Activated CD4-positive, alpha-beta T cell treated with anti-CD3 and anti-CD28 coated beads for 1 hour (primary cell): ENCODE data around the gene CD151.

ENCODE experiments used
- DNase-seq: peaks from one replicate; pipeline ENCODE4 v3.0.0-alpha.2; 2020

The CD151 gene

DNA sequence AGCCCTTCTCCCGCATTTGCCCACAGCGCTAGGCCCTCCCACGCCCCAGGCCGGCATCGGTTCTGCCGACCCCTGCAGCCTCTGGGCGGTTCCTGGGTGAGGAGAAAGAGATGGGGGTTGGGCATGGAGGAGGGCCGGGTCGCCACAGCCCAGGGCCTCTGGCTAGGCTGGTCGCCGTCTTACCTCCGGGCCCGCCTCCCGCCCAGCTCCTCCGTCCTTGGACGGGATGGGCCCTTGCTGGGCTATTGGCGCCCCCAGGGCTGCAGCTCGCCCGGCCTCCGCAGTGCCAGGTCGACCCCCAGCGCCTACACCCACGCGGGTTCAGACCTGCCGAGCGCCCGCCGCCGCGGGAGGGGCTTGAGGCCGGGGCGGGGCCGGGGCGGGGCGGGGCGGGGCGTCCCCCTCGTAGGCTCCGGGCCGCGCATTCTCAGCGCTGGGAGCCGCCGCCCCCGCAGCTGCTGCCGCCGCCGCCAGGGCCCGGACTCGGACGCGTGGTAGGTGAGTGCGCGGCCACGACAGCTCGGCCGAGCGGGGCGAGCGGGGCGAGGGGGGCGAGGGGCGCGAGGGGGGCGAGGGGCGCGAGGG lies at the start of gene CD151:
TSS of gene CD151 (plus strand) at position 424 of the 585 bp plus-strand sequence. CDS start 3,118 bp downstream, outside the sequence.
- DNase-seq: peak; percentile 32

DNA sequence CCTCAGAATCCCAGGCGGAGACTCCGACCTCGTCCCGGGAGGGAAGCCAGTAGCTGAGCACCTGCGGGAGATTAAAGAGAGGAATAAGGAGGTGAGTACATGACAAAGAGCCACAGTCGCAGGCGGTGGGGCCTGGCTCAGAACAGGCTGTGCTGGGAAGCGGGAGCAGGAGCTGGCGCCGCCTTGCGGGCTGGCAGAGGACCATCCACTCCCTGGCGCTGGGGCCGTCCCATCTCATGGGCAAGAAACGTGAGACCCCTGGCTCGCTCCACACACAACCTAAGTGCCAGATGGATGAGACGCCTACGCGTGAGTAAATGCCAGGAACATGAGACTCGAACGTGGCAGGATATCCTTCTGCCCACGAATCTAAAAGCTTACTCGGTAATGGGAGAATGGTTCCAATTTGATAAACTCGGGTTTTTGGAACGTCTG lies 49.2 kb upstream of the CD151 start:
- DNase-seq: no peak

GRCh38 chr11:786235-787083 lies 46.3 kb upstream of the CD151 start:
- no peak for DNase-seq

DNA sequence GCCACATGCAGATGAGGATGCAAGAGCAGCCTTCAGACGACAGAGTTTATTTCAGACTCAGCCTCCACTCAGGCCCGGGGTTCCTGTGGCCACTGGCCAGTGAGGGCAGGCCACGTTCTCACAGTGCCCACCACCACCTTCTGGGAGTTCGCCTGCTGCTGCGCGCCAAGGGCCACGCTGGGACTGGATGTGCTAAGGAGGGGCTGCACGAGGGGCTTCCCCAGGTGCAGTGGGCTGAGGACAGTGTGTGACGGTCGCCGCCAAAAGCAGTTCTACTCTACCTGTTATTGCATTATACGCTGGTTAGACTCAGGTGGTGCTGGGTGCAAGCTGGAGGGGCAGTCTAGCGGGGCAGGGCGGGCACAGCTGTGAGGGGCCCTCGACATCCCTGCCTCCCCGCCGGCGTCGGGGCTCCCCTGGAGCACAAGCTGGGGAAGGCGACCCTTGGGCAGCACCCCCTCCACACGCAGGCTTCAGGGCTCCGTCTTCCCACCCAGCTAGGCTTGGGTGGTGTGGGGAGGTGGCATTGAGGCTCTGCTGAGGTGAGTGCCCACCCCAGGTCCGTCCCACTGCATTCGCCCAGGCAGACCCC lies 45.6 kb upstream of the CD151 start:
- DNase-seq: no peak

GRCh38 chr11:788009-788640 lies 44.6 kb upstream of the CD151 start:
- no peak for DNase-seq

DNA sequence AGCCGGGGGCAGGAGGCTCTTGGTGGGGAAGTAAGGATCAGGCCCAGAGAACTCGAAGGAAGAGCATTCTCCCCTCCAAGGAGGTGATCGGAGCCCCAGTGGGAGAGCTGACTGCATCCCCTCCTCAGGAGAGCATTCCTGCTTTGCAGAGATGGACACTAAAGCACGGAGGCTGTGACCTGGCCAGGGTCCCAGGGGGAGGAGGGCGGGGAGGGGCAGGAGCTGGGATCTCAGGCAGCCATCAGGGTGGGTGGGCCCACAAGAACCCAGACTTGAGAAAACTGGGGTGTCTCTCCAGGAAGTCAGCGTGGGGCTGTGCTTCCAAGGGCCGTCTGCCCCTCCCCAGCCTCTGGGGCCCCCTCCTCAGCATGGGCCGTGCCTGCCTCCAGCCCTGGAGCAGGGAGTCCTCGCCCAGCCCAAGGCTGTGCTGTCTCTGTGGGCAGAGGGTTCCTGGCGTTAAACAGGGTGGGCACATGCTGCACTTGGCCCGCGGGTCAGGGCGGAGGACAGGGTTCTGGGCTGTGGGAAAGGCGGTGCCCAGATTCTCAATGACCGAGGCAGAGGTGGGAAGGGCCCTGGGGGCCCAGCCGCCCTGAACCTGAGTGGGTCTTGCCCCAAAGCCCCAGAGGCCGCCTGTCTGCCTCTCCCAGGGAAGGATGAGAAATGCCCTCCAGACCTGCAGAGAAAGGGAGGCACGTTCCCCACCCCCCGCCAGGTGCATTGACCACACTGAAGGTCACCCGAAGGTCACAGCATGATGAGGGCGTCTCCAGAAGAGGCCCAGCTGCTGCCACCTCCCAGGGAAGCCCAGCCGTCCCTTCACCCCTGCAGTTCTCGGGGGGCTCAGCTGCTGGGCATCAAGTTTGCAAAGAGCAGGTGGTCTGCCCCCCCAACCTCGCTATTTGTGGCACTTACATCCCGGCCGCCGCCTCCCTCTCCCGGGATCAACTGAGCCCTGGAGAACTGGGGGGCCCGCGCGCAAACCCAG lies 43.5 kb upstream of the CD151 start:
- no peak for DNase-seq

- no peak for DNase-seq
These were observed 42.8 kb upstream of the CD151 start, which contains the start of gene CEND1 for GRCh38 chr11:789943-790342. Gene CEND1 (minus strand): TSS chr11:790090. CDS start chr11:788576, 1,514 bp downstream.

GRCh38 chr11:790721-791564 lies 41.8 kb upstream of the CD151 start:
- DNase-seq: no peak

GRCh38 chr11:791658-792534 lies 40.9 kb upstream of the CD151 start:
- DNase-seq: no peak

- DNase-seq: no peak
These were observed 40.3 kb upstream of the CD151 start for GRCh38 chr11:792535-792821.

DNA sequence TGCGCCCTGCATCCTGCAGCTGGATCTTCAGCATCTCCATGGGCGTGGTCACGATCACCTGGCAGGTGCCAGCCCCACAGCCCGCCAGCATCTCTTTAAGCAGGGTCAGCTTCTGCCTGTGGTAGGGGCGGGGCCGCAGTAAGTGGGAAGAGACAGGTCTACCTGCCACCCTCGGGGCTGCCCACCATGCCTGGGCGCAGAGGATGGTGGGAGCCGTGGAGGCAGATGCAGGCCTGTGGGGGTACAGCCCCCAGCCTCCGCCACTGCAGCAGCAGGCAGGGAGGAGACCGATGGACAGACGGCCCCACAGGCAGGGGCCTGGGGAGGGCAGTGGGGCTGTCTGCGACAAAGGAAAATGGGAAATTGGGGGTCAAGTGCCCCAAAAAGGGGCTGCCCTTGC lies 39.9 kb upstream of the CD151 start:
- no peak for DNase-seq

GRCh38 chr11:793556-793955 lies 39.2 kb upstream of the CD151 start:
- no peak for DNase-seq

- DNase-seq: no peak
These were observed 38.6 kb upstream of the CD151 start for GRCh38 chr11:794013-794765.

- DNase-seq: no peak
These were observed 37.8 kb upstream of the CD151 start for GRCh38 chr11:794766-795633.

DNA sequence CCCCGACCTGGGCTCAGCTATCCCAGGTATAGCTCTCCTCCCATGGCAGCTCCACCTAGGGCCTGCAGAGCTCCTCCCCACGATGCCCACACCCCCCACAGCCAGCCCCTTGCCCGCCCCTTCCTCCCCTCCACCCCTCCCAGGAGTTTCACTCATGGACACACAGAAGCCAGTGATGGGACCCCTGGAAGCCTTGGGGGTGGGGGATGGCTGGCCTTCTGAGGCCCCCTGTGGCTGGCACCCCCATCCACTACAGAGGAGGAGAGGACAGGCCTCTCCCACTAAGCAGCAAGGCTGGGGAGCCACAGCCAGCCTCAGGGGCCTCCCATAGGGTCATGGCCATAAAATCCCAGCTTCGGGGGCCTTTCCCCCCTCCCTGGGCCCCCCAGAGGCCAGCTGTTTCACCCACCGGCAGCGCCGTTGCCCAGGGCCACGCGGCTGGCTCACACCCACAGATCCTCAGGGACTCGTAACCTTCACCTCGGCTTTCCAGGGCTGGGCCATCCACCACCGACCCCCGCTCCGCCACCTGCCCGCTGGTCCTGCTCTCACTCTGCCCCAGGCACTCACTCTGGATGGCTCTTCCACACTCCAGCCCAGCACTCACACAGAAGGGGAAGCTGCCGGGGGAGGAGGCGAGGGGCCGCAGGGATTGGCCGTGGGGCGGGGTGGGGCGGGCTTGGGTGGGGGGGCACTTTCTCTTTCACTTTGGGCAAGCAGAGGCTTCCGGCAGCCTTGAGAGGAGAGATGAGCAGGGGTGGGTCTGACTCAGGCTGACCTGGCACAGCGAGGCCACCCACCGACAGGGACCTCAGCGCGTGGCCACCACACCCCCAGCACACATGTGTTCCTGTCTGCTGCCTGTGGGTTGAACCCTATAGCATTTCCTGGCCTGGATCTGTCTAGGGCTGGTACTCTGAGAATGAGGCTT lies 36.9 kb upstream of the CD151 start:
- peak; percentile 60 for DNase-seq

DNA sequence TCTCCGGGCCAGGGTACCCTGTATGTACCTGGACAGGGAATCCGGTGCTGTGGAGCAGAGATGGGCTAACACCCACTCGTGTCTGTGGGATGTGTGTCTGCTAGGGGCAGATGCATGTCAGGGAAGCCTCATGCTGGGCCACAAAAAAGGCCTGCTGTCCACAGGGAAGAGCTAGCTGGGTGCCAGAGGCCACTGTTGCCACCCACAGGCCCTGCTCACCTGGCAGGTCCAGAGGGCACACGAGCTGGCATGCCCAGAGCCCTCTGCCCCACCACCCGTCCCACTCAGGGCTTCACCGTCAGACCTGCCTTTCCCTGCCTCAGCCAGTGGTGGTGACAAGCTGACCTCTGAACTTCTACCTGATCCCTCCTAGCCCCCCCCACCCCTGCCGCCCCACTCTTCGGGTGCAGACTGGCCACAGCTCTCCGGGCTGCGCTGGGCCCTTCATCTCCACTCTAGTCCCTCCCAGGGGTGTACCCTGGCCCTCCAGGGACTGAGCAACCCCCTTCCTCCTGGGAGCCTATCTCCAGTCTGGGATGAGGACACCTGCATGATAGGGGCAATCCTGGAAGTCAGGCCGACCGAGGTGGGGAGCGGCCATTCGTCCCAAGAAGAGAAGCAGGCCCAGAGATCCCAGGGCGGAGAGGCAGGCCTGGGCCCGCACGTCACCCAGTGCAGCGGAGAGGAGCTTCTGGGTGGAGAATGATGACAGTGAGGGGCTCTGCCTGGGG lies 36.0 kb upstream of the CD151 start:
- DNase-seq: no peak
